Activated CD8-positive, alpha-beta T cell treated with anti-CD3 and anti-CD28 coated beads for 36 hours (primary cell): ENCODE data around the gene NAP1L4. TPM values are rescaled to one million over a fixed set of nuclear protein-coding genes. Genes with fewer than 3 reads are reported as not detected.

Experiments
- ATAC-seq: fragments of 200-7000 bp; cut with Tn5 transposase; one replicate; pipeline ENCODE4 v1.10.0; 2021; ENCODE audit warnings: mild to moderate bottlenecking, moderate library complexity
- CTCF ChIA-PET: fragments of 350-600 bp; sonication (Branson Sonifier 250); formaldehyde crosslinking; loops from one replicate; lab custom pipeline; 2021; ENCODE audit warnings: antibody characterized with exemption; lab: Charles Lee
- POLR2A ChIA-PET: fragments of 350-600 bp; sonication (Branson Sonifier 250); formaldehyde crosslinking; loops from one replicate; lab custom pipeline; 2021; ENCODE audit warnings: antibody characterized with exemption; lab: Charles Lee
- DNase-seq: peaks from one replicate; pipeline ENCODE4 v3.0.0-alpha.2; 2020
- H3K27ac Mint-ChIP-seq: one replicate; pipeline ENCODE4 v1.8.0; 2021; ENCODE audit warnings: mild to moderate bottlenecking, mixed read lengths
- H3K27me3 Mint-ChIP-seq: one replicate; pipeline ENCODE4 v1.8.0; 2021; ENCODE audit warnings: mixed read lengths
- H3K36me3 Mint-ChIP-seq: one replicate; pipeline ENCODE4 v1.8.0; 2021; ENCODE audit warnings: low read depth, mixed read lengths
- H3K4me1 Mint-ChIP-seq: one replicate; pipeline ENCODE4 v1.8.0; 2021; ENCODE audit warnings: low read depth, mixed read lengths
- H3K4me3 Mint-ChIP-seq: one replicate; pipeline ENCODE4 v1.8.0; 2021; ENCODE audit warnings: mild to moderate bottlenecking, moderate library complexity, mixed read lengths
- H3K9me3 Mint-ChIP-seq: one replicate; pipeline ENCODE4 v1.8.0; 2021; ENCODE audit warnings: mixed read lengths
- intact Hi-C: fragments of 100-400 bp; cut with micrococcal nuclease; formaldehyde crosslinking; loops from one replicate; pipeline ENCODE4 v1.10.0; 2022
- total RNA-seq, 2 experiments: library from RNA; stranded (reverse); gene quantifications; one replicate each; pipeline ENCODE4 v1.2.3, GENCODE V29; 2021
- TF ChIP-seq, protein P1 (sequence below): fragments of 200-600 bp; IDR thresholded peaks from one replicate; pipeline ENCODE4 v1.8.0; 2022; ENCODE audit warnings: antibody characterized with exemption, mild to moderate bottlenecking

The NAP1L4 gene
- total RNA-seq, 2 experiments from 2014 or later, result 212 to 223 TPM

DNA sequence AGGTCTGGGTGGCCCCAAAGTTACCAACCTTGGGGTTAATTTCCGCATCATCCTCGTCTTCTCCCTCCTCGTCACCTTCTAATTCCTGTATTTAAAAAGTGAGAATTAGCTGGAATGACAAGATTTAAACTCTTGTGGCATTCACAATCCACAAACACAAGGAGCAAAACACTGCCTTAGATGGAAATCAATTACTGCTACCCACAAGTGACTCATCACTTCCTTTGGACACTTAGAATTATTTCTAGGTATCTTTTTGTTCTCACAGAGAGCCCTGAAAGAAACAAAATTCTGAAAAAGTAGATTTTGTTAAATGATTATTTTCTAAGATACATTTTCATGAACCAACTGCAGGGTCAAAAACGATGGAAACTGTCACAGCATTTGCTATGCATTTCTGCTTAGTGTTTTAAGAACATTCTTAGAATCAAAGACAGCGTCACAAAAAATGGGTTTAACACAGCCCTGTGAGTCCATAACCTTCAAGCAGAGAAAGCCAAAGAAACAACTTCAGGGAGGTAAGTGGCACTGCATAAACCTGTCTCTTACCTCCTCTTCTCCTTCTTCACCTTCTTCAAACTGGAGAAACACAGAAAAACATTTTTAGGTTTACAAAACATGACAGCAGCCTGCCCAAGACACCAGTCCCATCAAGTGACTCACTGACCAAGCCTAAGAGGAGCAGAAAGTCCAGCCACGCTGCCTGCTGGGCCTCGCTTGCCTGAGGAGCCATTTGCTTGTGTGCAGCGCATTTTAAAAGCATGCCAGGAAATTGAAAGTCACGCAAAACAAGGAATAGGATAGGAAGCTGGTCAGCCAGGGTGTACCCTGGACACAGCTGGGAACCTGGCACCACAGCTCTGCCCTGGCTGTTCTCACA is 40.7 kb downstream of the NAP1L4 start:
- Mint-ChIP-seq H3K27me3 (no peaks in the 10 kb centered on the region), H3K4me3 (no peak overlapping the region), H3K4me1 (peaks cover 54% of the 10 kb centered on the region), H3K27ac (peak overlapping the region; percentile 67), H3K36me3 (peaks cover 69% of the 10 kb centered on the region), H3K9me3 (no peaks in the 10 kb centered on the region)
- ATAC-seq, result no peak
- no peak for DNase-seq
- TF ChIP-seq, protein P1, sequence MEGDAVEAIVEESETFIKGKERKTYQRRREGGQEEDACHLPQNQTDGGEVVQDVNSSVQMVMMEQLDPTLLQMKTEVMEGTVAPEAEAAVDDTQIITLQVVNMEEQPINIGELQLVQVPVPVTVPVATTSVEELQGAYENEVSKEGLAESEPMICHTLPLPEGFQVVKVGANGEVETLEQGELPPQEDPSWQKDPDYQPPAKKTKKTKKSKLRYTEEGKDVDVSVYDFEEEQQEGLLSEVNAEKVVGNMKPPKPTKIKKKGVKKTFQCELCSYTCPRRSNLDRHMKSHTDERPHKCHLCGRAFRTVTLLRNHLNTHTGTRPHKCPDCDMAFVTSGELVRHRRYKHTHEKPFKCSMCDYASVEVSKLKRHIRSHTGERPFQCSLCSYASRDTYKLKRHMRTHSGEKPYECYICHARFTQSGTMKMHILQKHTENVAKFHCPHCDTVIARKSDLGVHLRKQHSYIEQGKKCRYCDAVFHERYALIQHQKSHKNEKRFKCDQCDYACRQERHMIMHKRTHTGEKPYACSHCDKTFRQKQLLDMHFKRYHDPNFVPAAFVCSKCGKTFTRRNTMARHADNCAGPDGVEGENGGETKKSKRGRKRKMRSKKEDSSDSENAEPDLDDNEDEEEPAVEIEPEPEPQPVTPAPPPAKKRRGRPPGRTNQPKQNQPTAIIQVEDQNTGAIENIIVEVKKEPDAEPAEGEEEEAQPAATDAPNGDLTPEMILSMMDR, result no peak
- intact Hi-C loops, result no loop called here
- POLR2A ChIA-PET, result interaction anchor here (1.1 to 2.8 kb wide), 4 partner anchors 9 to 20 kb away, joined by 3 to 11 read pairs (median 4); no protein-coding TSS in a partner anchor
- CTCF ChIA-PET, result interaction anchor here (1.0 kb wide), 1 partner anchor 418 kb away, joined by 3 read pairs; no protein-coding TSS in a partner anchor

GRCh38 chr11:2950825-2951224 is 41.3 kb downstream of the NAP1L4 start:
- TF ChIP-seq, protein P1, result no peak
- intact Hi-C loops, result no loop called here
- Mint-ChIP-seq H3K36me3 (peaks cover 70% of the 10 kb centered on the region), H3K27me3 (no peaks in the 10 kb centered on the region), H3K9me3 (no peaks in the 10 kb centered on the region), H3K4me3 (no peak overlapping the region), H3K4me1 (peaks cover 60% of the 10 kb centered on the region), H3K27ac (peak overlapping the region; percentile 67)
- no peak for ATAC-seq
- CTCF ChIA-PET, result no interaction called here
- DNase-seq, result no peak
- POLR2A ChIA-PET, result interaction anchor here (1.1 to 1.6 kb wide), 3 partner anchors 8 to 21 kb away, joined by 3 to 5 read pairs (median 4); no protein-coding TSS in a partner anchor

DNA sequence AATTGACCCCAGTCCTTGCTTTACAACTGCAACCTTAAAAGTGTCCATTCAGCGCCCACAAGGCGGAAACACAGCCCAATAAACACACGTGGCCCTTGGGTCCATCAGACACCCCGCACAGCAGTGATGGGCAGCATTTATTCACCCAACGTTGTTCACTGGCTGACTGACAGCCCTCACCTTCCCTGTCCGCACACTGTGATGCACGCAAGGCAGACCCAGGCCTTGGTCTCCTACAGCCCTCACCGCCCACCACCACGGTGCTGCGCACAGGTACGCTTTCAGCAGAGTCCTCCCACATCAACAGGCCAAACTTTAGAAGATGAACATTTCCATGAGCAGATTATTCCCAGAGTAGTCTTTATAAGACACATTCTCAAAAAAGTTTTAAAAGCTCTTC is 42.2 kb downstream of the NAP1L4 start:
- Mint-ChIP-seq H3K4me3 (no peak overlapping the region), H3K36me3 (peaks cover 70% of the 10 kb centered on the region), H3K27me3 (no peaks in the 10 kb centered on the region), H3K4me1 (peaks cover 69% of the 10 kb centered on the region), H3K9me3 (no peaks in the 10 kb centered on the region), H3K27ac (peak overlapping the region; percentile 60)
- DNase-seq (no peak), ATAC-seq (no peak)
- TF ChIP-seq, protein P1, result no peak
- intact Hi-C loops, result no loop called here
- ChIA-PET CTCF (no interaction called here), POLR2A (interaction anchor here (1.0 to 1.6 kb wide), 3 partner anchors 7 to 18 kb away, joined by 3 to 5 read pairs (median 3); no protein-coding TSS in a partner anchor)

DNA sequence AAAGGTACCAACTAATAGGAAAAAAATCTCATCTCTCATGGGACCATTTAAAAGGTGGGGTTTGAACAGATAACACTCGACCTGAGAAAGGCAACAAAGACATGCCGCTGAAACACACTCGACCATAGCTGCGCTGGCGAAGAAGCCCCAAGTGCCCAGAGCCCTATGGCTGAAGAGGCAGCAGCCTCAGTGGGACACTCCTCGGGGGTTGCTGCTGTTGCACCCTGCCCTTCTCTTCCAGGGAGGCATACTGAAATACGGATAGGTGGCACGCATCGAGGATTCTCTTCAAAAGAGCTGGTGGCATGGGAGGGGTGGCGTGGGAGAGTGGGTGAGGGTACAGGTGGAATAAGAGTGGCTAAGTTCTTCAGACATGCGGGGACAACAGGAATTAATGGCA is 44.4 kb downstream of the NAP1L4 start:
- intact Hi-C loops, result no loop called here
- ATAC-seq, result no peak

More for the DNA sequence above, 44.4 kb downstream of the NAP1L4 start:
- DNase-seq, result no peak
- Mint-ChIP-seq H3K9me3 (no peaks in the 10 kb centered on the region), H3K27me3 (no peaks in the 10 kb centered on the region), H3K27ac (no peak overlapping the region), H3K4me3 (no peak overlapping the region), H3K36me3 (peaks cover 53% of the 10 kb centered on the region), H3K4me1 (peaks cover 71% of the 10 kb centered on the region)
- ChIA-PET CTCF (interaction anchor here (1.4 kb wide), 1 partner anchor 90 kb away, joined by 3 read pairs; no protein-coding TSS in a partner anchor), POLR2A (interaction anchor here (0.7 to 1.2 kb wide), 3 partner anchors 18 to 223 kb away, joined by 3 read pairs; no protein-coding TSS in a partner anchor)
- TF ChIP-seq, protein P1, result no peak
